HEK293 (cell line): Measurements from ENCODE around the gene GMDS.

Experiments
- CTCF ChIA-PET: fragments of 350-600 bp; formaldehyde crosslinking; extraction: SDS; loops from one replicate; lab custom pipeline; 2021; ENCODE audit warnings: antibody characterized with exemption; lab: Yijun Ruan, JAX
- POLR2A ChIA-PET: fragments of 300-600 bp; formaldehyde crosslinking; extraction: SDS; loops from one replicate; lab custom pipeline; 2020; ENCODE audit warnings: antibody characterized with exemption, inconsistent platforms; lab: Yijun Ruan, JAX
- H3K27ac ChIP-seq: fragments of 200-500 bp; sonication (Bioruptor generic); 2 replicates; pipeline ENCODE4 v1.5.1; 2014; ENCODE audit warnings: low read depth, low read length, control low read depth, inconsistent platforms; ENCODE audit errors: extremely low read depth
- H3K36me3 ChIP-seq, 2 experiments: fragments of 200-500 bp in 1 of 2; sonication (Bioruptor generic) in 1 of 2; 1 replicate in 1 of 2; 2 replicates in 1 of 2; pipeline ENCODE4 v1.5.1; 2014 to 2017; ENCODE audit warnings: inconsistent platforms in 2 of 2, low read length in 2 of 2; ENCODE audit not compliant: control insufficient read depth in 2 of 2, insufficient read depth in 1 of 2
- H3K4me1 ChIP-seq: fragments of 200-500 bp; sonication (Bioruptor generic); 2 replicates; pipeline ENCODE4 v1.5.1; 2014; ENCODE audit warnings: mild to moderate bottlenecking, low read length, inconsistent platforms; ENCODE audit not compliant: control insufficient read depth, insufficient read depth
- H3K4me3 ChIP-seq: 2 replicates; pipeline ENCODE4 v1.5.1; 2011; ENCODE audit warnings: low read depth, mild to moderate bottlenecking, control low read depth, low read length, moderate library complexity
- H3K9me3 ChIP-seq: fragments of 200-500 bp; sonication (Bioruptor generic); 2 replicates; pipeline ENCODE4 v1.5.1; 2014; ENCODE audit warnings: low read depth, low read length, inconsistent platforms; ENCODE audit not compliant: control insufficient read depth, insufficient read depth
- CTCF ChIP-seq: fragments of 450-650 bp; formaldehyde crosslinking; IDR thresholded peaks from 2 replicates; pipeline ENCODE4 v1.5.1; 2016; ENCODE audit warnings: missing biosample characterization, missing genetic modification characterization
- KLF10 ChIP-seq: fragments of 450-650 bp; IDR thresholded peaks from 2 replicates; pipeline ENCODE4 v1.5.1; 2018; ENCODE audit warnings: missing biosample characterization, mild to moderate bottlenecking, missing genetic modification characterization
- KLF8 ChIP-seq: fragments of 450-650 bp; formaldehyde crosslinking; IDR thresholded peaks from 2 replicates; pipeline ENCODE4 v1.5.1; 2016; ENCODE audit warnings: missing biosample characterization, missing genetic modification characterization
- KLF9 ChIP-seq: fragments of 450-650 bp; formaldehyde crosslinking; IDR thresholded peaks from 2 replicates; pipeline ENCODE4 v1.5.1; 2016; ENCODE audit warnings: missing biosample characterization, missing genetic modification characterization, low read depth
- MYNN ChIP-seq: fragments of 450-650 bp; formaldehyde crosslinking; IDR thresholded peaks from 2 replicates; pipeline ENCODE4 v1.5.1; 2016; ENCODE audit warnings: missing biosample characterization, missing genetic modification characterization, borderline replicate concordance
- OSR2 ChIP-seq: fragments of 450-650 bp; formaldehyde crosslinking; IDR thresholded peaks from 2 replicates; pipeline ENCODE4 v1.5.1; 2016; ENCODE audit warnings: missing biosample characterization, missing genetic modification characterization
- PRDM1 ChIP-seq: fragments of 450-650 bp; formaldehyde crosslinking; IDR thresholded peaks from 2 replicates; pipeline ENCODE4; 2016; ENCODE audit warnings: missing biosample characterization, missing genetic modification characterization
- YY2 ChIP-seq: fragments of 450-650 bp; formaldehyde crosslinking; IDR thresholded peaks from 2 replicates; pipeline ENCODE4 v1.5.1; 2016; ENCODE audit warnings: missing biosample characterization, missing genetic modification characterization
- ZBTB17 ChIP-seq: fragments of 450-650 bp; formaldehyde crosslinking; IDR thresholded peaks from 2 replicates; pipeline ENCODE4 v1.5.1; 2016; ENCODE audit warnings: missing biosample characterization, missing genetic modification characterization
- ZBTB48 ChIP-seq: fragments of 450-650 bp; formaldehyde crosslinking; IDR thresholded peaks from 2 replicates; pipeline ENCODE4 v1.5.1; 2016; ENCODE audit warnings: missing biosample characterization, missing genetic modification characterization
- ZBTB49 ChIP-seq: fragments of 450-650 bp; formaldehyde crosslinking; IDR thresholded peaks from 2 replicates; pipeline ENCODE4 v1.5.1; 2016; ENCODE audit warnings: missing biosample characterization, missing genetic modification characterization, low read depth
- ZFP41 ChIP-seq: fragments of 450-650 bp; formaldehyde crosslinking; IDR thresholded peaks from 2 replicates; pipeline ENCODE4 v1.5.1; 2016; ENCODE audit warnings: missing biosample characterization, missing genetic modification characterization, borderline replicate concordance
- ZIC2 ChIP-seq: fragments of 450-650 bp; formaldehyde crosslinking; IDR thresholded peaks from 2 replicates; pipeline ENCODE4 v1.5.1; 2016; ENCODE audit warnings: missing biosample characterization, missing genetic modification characterization
- ZNF121 ChIP-seq: fragments of 450-650 bp; formaldehyde crosslinking; IDR thresholded peaks from 2 replicates; pipeline ENCODE4 v1.5.1; 2016; ENCODE audit warnings: missing biosample characterization, missing genetic modification characterization
- ZNF37A ChIP-seq: fragments of 450-650 bp; IDR thresholded peaks from 2 replicates; pipeline ENCODE4 v1.5.1; 2018; ENCODE audit warnings: missing biosample characterization, missing genetic modification characterization
- ZNF580 ChIP-seq: fragments of 450-650 bp; formaldehyde crosslinking; IDR thresholded peaks from 2 replicates; pipeline ENCODE4 v1.5.1; 2016; ENCODE audit warnings: missing biosample characterization, missing genetic modification characterization
- ZNF629 ChIP-seq: fragments of 450-650 bp; formaldehyde crosslinking; IDR thresholded peaks from 2 replicates; pipeline ENCODE4 v1.5.1; 2017; ENCODE audit warnings: missing biosample characterization, missing genetic modification characterization
- ZNF843 ChIP-seq: fragments of 450-650 bp; formaldehyde crosslinking; IDR thresholded peaks from 2 replicates; pipeline ENCODE4 v1.5.1; 2016; ENCODE audit warnings: missing biosample characterization, missing genetic modification characterization
- TF ChIP-seq, protein P1 (sequence below): fragments of 450-650 bp; IDR thresholded peaks from 2 replicates; pipeline ENCODE4 v1.5.1; 2018; ENCODE audit warnings: missing biosample characterization, mild to moderate bottlenecking, missing genetic modification characterization
- TF ChIP-seq, protein P2 (sequence below): fragments of 450-650 bp; formaldehyde crosslinking; IDR thresholded peaks from 2 replicates; pipeline ENCODE4 v1.5.1; 2017; ENCODE audit warnings: missing biosample characterization, missing genetic modification characterization
- TF ChIP-seq, protein P3 (sequence below): fragments of 450-650 bp; formaldehyde crosslinking; IDR thresholded peaks from 2 replicates; pipeline ENCODE4 v1.5.1; 2016; ENCODE audit warnings: missing biosample characterization, missing genetic modification characterization
- TF ChIP-seq, protein P4 (sequence below): fragments of 450-650 bp; formaldehyde crosslinking; IDR thresholded peaks from 2 replicates; pipeline ENCODE4 v1.5.1; 2016; ENCODE audit warnings: missing biosample characterization, missing genetic modification characterization
- TF ChIP-seq, protein P5 (sequence below): fragments of 450-650 bp; formaldehyde crosslinking; IDR thresholded peaks from 2 replicates; pipeline ENCODE4 v1.5.1; 2016; ENCODE audit warnings: missing biosample characterization, missing genetic modification characterization

Gene GMDS

DNA sequence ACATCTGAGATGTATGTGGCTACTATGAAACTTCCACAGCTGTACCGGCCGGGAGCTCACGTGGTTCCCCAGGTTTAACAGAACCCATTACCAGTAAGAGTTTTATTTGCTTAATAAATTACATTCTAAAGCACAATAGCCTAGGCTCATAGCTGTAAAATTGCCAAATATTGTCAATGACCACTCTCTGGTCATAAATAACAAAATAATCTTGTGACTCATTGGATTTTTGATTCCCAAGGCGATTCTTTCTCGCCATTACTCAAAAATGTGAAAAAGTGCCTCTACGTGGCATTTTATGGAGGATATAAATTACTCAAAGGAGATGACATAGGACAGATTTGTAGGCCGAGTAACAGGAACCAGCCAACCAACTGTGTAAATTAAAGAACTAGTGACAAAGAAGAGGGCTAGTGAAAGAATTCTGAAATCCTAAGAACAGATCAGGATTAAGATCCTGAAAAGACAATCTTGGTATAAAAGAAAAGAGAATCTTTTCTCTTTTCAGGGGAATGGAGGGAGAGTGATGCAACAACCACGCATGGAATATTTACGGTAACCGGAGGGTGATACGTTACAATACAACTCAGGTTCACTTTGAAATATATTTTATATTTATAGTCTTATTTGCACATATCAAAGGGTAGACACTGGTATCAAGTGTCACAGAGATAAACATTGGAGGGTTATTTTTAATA lies 436.0 kb downstream of the GMDS start (continued):
- TF ChIP-seq ZNF629 (tag by site-specific recombination), result peak; percentile 53
- peak; percentile 40; the same call in 1 of the 2 replicates for TF ChIP-seq OSR2 (tag by site-specific recombination)
- TF ChIP-seq, protein P1, sequence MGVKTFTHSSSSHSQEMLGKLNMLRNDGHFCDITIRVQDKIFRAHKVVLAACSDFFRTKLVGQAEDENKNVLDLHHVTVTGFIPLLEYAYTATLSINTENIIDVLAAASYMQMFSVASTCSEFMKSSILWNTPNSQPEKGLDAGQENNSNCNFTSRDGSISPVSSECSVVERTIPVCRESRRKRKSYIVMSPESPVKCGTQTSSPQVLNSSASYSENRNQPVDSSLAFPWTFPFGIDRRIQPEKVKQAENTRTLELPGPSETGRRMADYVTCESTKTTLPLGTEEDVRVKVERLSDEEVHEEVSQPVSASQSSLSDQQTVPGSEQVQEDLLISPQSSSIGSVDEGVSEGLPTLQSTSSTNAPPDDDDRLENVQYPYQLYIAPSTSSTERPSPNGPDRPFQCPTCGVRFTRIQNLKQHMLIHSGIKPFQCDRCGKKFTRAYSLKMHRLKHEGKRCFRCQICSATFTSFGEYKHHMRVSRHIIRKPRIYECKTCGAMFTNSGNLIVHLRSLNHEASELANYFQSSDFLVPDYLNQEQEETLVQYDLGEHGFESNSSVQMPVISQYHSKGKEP, result peak; percentile 3; the same call in 1 of the 2 replicates
- no peak for TF ChIP-seq ZFP41 (tag by site-specific recombination)
- peak; percentile 61 for TF ChIP-seq ZBTB17 (tag by site-specific recombination)
- TF ChIP-seq, protein P2, sequence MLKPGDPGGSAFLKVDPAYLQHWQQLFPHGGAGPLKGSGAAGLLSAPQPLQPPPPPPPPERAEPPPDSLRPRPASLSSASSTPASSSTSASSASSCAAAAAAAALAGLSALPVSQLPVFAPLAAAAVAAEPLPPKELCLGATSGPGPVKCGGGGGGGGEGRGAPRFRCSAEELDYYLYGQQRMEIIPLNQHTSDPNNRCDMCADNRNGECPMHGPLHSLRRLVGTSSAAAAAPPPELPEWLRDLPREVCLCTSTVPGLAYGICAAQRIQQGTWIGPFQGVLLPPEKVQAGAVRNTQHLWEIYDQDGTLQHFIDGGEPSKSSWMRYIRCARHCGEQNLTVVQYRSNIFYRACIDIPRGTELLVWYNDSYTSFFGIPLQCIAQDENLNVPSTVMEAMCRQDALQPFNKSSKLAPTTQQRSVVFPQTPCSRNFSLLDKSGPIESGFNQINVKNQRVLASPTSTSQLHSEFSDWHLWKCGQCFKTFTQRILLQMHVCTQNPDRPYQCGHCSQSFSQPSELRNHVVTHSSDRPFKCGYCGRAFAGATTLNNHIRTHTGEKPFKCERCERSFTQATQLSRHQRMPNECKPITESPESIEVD (tag by site-specific recombination), result peak; percentile 100
- TF ChIP-seq ZBTB48 (tag by site-specific recombination), result no peak
- TF ChIP-seq, protein P3, sequence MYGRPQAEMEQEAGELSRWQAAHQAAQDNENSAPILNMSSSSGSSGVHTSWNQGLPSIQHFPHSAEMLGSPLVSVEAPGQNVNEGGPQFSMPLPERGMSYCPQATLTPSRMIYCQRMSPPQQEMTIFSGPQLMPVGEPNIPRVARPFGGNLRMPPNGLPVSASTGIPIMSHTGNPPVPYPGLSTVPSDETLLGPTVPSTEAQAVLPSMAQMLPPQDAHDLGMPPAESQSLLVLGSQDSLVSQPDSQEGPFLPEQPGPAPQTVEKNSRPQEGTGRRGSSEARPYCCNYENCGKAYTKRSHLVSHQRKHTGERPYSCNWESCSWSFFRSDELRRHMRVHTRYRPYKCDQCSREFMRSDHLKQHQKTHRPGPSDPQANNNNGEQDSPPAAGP (tag by site-specific recombination), result no peak
- no peak for TF ChIP-seq PRDM1 (tag by site-specific recombination)
- no peak for TF ChIP-seq KLF9 (tag by site-specific recombination)
- TF ChIP-seq ZIC2 (tag by site-specific recombination), result no peak; the same call in 1 of the 2 replicates
- TF ChIP-seq YY2 (tag by site-specific recombination), result no peak
- TF ChIP-seq KLF10 (tag by site-specific recombination), result peak; percentile 50
- peak; percentile 86 for TF ChIP-seq ZNF843 (tag by site-specific recombination)

GRCh38 chr6:1806935-1807334 lies 438.5 kb downstream of the GMDS start:
- no peak overlapping the region for H3K4me3 ChIP-seq
- H3K4me1 ChIP-seq, result peaks cover 37% of the 10 kb centered on the region
- H3K27ac ChIP-seq, result no peak overlapping the region
- POLR2A ChIA-PET, result no interaction called here
- CTCF ChIA-PET, result interaction anchor here (0.6 kb wide), 1 partner anchor 297 kb away, joined by 3 read pairs; no protein-coding TSS in a partner anchor
- H3K9me3 ChIP-seq, result no peaks in the 10 kb centered on the region
- peak; percentile 98 for TF ChIP-seq ZNF121 (tag by site-specific recombination)
- TF ChIP-seq CTCF, result no peak
- TF ChIP-seq, protein P4, sequence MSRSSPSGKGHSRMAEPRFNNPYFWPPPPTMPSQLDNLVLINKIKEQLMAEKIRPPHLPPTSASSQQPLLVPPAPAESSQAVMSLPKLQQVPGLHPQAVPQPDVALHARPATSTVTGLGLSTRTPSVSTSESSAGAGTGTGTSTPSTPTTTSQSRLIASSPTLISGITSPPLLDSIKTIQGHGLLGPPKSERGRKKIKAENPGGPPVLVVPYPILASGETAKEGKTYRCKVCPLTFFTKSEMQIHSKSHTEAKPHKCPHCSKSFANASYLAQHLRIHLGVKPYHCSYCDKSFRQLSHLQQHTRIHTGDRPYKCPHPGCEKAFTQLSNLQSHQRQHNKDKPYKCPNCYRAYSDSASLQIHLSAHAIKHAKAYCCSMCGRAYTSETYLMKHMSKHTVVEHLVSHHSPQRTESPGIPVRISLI (tag by site-specific recombination), result no peak
- no peak for TF ChIP-seq ZBTB49 (tag by site-specific recombination)
- no peak for TF ChIP-seq MYNN
- no peak for TF ChIP-seq ZNF580 (tag by site-specific recombination)
- no peak for TF ChIP-seq ZNF37A (tag by site-specific recombination)
- no peak for TF ChIP-seq KLF8
- TF ChIP-seq, protein P5, sequence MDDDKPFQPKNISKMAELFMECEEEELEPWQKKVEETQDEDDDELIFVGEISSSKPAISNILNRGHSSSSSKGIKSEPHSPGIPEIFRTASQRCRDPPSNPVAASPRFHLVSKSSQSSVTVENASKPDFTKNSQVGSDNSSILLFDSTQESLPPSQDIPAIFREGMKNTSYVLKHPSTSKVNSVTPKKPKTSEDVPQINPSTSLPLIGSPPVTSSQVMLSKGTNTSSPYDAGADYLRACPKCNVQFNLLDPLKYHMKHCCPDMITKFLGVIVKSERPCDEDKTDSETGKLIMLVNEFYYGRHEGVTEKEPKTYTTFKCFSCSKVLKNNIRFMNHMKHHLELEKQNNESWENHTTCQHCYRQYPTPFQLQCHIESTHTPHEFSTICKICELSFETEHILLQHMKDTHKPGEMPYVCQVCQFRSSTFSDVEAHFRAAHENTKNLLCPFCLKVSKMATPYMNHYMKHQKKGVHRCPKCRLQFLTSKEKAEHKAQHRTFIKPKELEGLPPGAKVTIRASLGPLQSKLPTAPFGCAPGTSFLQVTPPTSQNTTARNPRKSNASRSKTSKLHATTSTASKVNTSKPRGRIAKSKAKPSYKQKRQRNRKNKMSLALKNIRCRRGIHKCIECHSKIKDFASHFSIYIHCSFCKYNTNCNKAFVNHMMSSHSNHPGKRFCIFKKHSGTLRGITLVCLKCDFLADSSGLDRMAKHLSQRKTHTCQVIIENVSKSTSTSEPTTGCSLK (tag by site-specific recombination), result no peak
- H3K36me3 ChIP-seq, result no peaks in the 10 kb centered on the region
